ENCODE results near the gene SMOC2.

The SMOC2 gene

GRCh38 chr6:168649209-168649608 is 208.2 kb downstream of the SMOC2 start:
- no peak for DNase-seq
- intact Hi-C loops (cut with DNase I), result no loop called here

- intact Hi-C loops (cut with DNase I), result no loop called here
Measured at GRCh38 chr6:168650671-168651111, 209.7 kb downstream of the SMOC2 start.

DNA sequence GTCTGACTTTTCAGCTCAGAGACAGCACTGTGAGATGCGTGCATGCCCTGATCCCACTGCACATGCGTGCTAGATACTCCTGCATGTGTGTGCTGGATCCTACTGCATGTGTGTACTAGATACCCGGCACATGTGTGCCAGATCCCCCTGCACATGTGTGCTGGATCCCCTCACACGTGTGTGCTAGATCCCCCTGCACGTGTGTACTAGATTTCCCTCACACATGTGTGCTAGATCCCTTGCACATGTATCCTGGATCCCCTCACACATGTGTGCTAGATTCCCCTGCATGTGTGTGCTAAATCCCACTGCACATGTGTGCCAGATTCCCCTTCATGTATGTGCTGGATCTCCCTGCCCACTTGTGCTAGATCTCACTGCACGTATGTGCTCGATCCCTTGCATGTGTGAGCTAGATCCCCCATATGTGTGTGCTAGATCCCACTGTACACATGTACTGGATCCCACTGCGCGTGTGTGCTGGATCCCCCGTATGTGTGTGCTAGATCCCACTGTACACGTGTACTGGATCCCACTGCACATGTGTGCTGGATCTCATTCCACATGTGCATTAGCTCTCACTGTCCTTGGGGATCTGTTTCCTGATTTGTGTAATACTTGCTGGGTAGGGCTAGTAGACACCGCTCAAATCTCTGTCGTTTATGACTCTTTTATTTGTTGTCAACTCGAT is 214.6 kb downstream of the SMOC2 start:
- no peak for DNase-seq
- intact Hi-C loops (cut with DNase I), result no loop called here

More at GRCh38 chr6:168650671-168651111, 209.7 kb downstream of the SMOC2 start:
- DNase-seq, result peak in 2 of 42 donors; percentile 9 to 36

DNA sequence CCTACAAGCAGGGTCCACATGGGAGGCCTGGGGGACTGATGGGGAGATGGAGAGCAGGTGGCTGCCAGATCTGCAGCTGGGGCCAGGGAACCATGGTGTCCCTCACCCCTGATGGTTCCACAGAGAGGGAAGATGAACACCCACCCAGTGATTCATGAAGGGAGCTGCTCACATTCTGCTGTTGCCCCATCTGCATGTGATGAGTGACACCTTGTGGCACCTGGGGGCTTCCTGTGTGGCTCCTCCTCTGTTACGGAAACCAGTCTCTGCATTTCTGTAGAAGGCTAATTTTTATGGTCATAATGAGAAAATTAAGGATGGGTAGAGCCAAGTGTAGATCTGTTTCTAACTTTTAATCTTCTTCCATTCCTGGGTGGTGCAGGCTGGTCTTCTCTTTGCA is 217.1 kb downstream of the SMOC2 start:
- intact Hi-C loops (cut with DNase I), result no loop called here
- DNase-seq, result peak in 1 of 42 donors; percentile 11

- intact Hi-C loops (cut with DNase I), result no loop called here
- DNase-seq, result peak in 1 of 42 donors; percentile 7
Measured at GRCh38 chr6:168660400-168660945, 219.5 kb downstream of the SMOC2 start.

DNA sequence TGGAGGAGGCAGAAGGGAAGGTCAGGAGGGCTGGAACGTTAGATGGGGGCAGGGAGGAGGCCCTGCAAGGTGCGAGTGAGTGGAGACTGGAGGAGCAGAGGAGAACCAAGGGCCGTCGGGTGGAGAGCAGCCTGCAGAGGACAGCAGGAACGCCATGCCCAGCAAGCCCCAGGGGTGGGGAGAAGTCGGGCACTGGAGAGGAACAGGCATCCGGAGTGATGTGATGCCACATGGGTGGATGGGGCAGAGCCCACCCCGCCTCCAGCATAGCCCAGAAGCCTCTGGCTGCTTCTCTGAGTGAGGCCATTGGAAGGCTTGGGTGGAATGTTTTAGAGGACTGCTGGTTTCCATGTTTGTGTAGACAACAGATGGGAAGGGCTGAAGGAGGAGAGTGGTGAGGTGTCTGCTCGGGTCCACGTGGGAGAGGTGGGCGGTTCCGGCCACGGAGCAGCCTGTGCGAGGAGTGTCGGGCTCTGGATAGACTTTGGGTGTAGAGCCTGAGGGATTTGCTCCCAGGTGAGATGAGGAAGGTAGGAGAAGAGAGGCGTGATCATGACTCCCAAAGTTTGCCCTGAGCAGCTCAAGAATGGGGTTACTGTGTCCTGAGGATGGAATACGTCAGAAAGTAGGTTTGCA is 221.4 kb downstream of the SMOC2 start:
- intact Hi-C loops (cut with DNase I), result no loop called here
- DNase-seq, result peak in 2 of 42 donors; percentile 10 to 12

DNA sequence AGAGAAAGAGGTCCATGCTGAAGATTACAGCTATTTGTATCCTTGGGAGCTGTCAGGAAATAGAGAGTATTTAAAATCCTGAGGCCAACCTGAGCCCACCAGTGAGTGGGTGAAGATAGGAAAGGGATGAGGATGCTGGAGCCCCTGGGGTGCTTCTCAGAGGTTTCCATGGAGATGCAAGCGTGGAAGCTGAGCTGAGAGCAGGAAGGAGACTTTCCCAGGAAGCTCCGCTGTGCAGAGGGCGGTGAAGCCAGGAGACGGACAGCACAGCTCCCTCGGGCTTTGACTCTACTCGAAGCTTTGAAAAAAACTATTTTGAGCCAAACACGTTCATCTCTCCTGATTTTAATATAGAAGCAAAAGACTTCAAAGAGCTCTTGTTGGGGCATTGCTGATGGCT is 222.1 kb downstream of the SMOC2 start:
- DNase-seq, result peak in 3 of 42 donors; percentile 8 to 25 (median 10)
- intact Hi-C loops (cut with DNase I), result no loop called here

GRCh38 chr6:168664956-168665355 is 224.0 kb downstream of the SMOC2 start:
- no peak for DNase-seq

GRCh38 chr6:168666170-168666569 is 225.2 kb downstream of the SMOC2 start:
- DNase-seq, result peak in 1 of 42 donors; percentile 4
- intact Hi-C loops (cut with DNase I), result no loop called here

More at GRCh38 chr6:168664956-168665355, 224.0 kb downstream of the SMOC2 start:
- intact Hi-C loops (cut with DNase I), result no loop called here

- intact Hi-C loops (cut with DNase I), result no loop called here
- peak in 3 of 42 donors; percentile 2 to 15 (median 3) for DNase-seq
Measured at GRCh38 chr6:168666699-168667427, 225.9 kb downstream of the SMOC2 start.

- intact Hi-C loops (cut with DNase I), result no loop called here
- peak in 1 of 42 donors; percentile 11 for DNase-seq
Measured at GRCh38 chr6:168667428-168667805, 226.4 kb downstream of the SMOC2 start.

- intact Hi-C loops (cut with DNase I), result no loop called here
- peak in 2 of 42 donors; percentile 11 to 20 for DNase-seq
Measured at GRCh38 chr6:168670401-168670985, 229.5 kb downstream of the SMOC2 start.

- peak in 5 of 42 donors; percentile 1 to 33 (median 9) for DNase-seq
- intact Hi-C loops (cut with DNase I), result no loop called here
Measured at GRCh38 chr6:168671028-168671862, 230.3 kb downstream of the SMOC2 start.

DNA sequence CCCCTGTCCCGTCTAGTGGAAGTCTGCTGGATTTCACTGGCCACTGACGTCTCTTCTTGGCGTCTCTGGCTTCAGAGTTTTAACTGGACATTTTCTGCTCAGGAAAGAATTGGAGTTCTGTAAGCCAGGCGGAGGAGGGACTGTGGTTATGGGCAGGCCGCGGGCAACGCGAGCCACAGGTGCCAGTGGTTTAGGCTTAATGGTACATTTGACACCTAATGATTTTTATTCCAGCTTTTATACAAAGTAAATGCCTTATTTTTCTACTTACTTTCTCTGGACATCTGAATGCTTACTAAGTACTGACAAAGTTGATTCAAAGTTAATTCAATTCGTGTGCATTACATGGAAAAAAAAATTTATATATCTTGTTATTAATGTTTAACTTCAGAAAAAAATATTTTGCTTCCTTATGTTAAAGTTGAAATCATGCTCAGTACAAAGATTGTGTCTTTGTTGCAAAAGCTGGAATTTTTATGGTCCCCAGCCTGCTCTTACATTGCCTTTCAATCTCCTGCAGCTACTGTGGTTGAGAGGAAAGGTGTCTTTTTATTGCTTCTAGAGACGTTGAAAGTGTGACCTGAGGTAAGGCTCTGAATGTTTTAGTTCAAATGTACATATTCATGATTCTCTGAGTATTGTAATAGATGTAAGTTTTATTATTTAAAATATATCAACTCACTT is 231.0 kb downstream of the SMOC2 start:
- DNase-seq, result peak in 3 of 42 donors; percentile 4 to 24 (median 12)
- intact Hi-C loops (cut with DNase I), result no loop called here

- intact Hi-C loops (cut with DNase I), result no loop called here
- DNase-seq, result peak in 3 of 42 donors; percentile 10 to 36 (median 11)
Measured at GRCh38 chr6:168674595-168674994, 233.6 kb downstream of the SMOC2 start.

DNA sequence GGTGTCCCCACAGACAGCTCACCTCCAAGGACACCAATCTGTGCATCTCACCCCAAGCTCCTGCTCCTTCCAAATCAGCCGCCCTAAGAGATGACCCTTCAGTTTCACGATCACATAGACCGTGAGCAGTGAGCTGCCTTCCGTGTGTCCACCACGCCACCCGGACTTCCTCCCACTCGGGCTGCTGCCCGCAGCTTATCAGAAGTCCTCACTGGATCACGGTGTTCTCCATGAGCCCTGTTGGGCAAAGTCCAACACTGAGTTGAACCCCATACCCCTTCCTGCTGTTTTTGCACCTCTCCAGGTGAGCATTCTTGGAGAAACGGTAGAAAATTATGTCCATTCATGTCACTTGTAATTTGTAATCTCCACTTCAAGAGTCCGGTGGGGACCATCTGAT is 234.4 kb downstream of the SMOC2 start:
- intact Hi-C loops (cut with DNase I), result no loop called here
- DNase-seq, result peak in 2 of 42 donors; percentile 12 to 24

- intact Hi-C loops (cut with DNase I), result no loop called here
- peak in 2 of 42 donors; percentile 6 to 22 for DNase-seq
Measured at GRCh38 chr6:168675933-168676551, 235.1 kb downstream of the SMOC2 start.
